ENCODE data around the gene DKK1.

Gene DKK1

GRCh38 chr10:52313933-52314821, at the start of gene DKK1:
DKK1 (plus strand) TSS chr10:52314281; CDS start chr10:52314435, 154 bp downstream.
- peak; percentile 55 for DNase-seq

GRCh38 chr10:52265131-52265926, 48.8 kb upstream of the DKK1 start:
- DNase-seq, result no peak

GRCh38 chr10:52266858-52267257, 47.2 kb upstream of the DKK1 start:
- no peak for DNase-seq

GRCh38 chr10:52268790-52269189, 45.3 kb upstream of the DKK1 start:
- no peak for DNase-seq

- DNase-seq, result no peak
Measured at GRCh38 chr10:52269233-52269632, 44.8 kb upstream of the DKK1 start.

- no peak for DNase-seq
Measured at GRCh38 chr10:52276163-52276562, 37.9 kb upstream of the DKK1 start.

GRCh38 chr10:52276986-52277385, 37.1 kb upstream of the DKK1 start:
- no peak for DNase-seq

GRCh38 chr10:52279546-52279945, 34.5 kb upstream of the DKK1 start:
- no peak for DNase-seq

GRCh38 chr10:52280051-52280450, 34.0 kb upstream of the DKK1 start:
- DNase-seq, result no peak

GRCh38 chr10:52283174-52283573, 30.9 kb upstream of the DKK1 start:
- no peak for DNase-seq

GRCh38 chr10:52284416-52285013, 29.6 kb upstream of the DKK1 start:
- no peak for DNase-seq

GRCh38 chr10:52287866-52288265, 26.2 kb upstream of the DKK1 start:
- no peak for DNase-seq

- DNase-seq, result no peak
Measured at GRCh38 chr10:52297747-52298146, 16.3 kb upstream of the DKK1 start.

GRCh38 chr10:52300599-52301277, 13.3 kb upstream of the DKK1 start:
- DNase-seq, result no peak

GRCh38 chr10:52308251-52309031, 5.6 kb upstream of the DKK1 start:
- DNase-seq, result peak; percentile 51

- no peak for DNase-seq
Measured at GRCh38 chr10:52312942-52313255, 1.2 kb upstream of the DKK1 start.

GRCh38 chr10:52313256-52313932, 687 bp upstream of the DKK1 start:
- DNase-seq, result no peak

- no peak for DNase-seq
Measured at GRCh38 chr10:52314822-52315552, 906 bp downstream of the DKK1 start.

- no peak for DNase-seq
Measured at GRCh38 chr10:52316001-52316400, 1.9 kb downstream of the DKK1 start.

- no peak for DNase-seq
Measured at GRCh38 chr10:52316500-52316899, 2.4 kb downstream of the DKK1 start.

GRCh38 chr10:52318136-52318701, 4.1 kb downstream of the DKK1 start:
- no peak for DNase-seq

Measured in activated CD8-positive, alpha-beta memory T cell treated with anti-CD3 and anti-CD28 coated beads for 24 hours (primary cell).